Testis (tissue), 2 donors: ENCODE results near the gene JAKMIP2.

ENCODE experiments used
- POLR2A ChIP-seq: fragments of 450-650 bp; IDR thresholded peaks from one replicate; pipeline ENCODE4 v1.6.1; 2017; ENCODE audit warnings: antibody characterized with exemption, mild to moderate bottlenecking, moderate library complexity
- TF ChIP-seq, protein P1 (sequence below), 3 experiments: fragments of 450-650 bp in 2 of 3; fragments of 200-600 bp in 1 of 3; sonication (generic) in 1 of 3; IDR thresholded peaks; one replicate each; pipeline ENCODE4 v1.5.1; 2016 to 2019; ENCODE audit warnings: antibody characterized with exemption in 3 of 3, mild to moderate bottlenecking in 2 of 3, moderate library complexity in 1 of 3

DNA sequence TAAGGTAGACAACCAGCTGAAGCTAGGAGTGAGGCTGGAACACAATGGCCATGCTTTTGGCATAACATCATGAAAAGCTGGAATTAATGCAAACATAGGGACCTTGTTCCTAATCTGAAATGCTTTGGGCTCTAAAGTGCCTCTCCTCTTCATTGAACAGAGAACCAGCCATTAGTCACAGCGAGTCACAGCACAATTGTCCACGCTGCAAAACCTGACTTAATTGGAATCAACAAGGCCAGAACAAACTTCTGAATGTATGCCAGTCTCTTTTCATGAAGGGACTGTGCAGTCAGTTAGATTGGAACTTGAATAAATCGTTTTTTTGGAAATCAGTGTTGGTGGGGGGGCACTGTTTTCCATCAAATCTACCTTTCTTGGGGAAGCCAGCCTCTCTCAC lies 96.5 kb downstream of the JAKMIP2 start:
- TF ChIP-seq POLR2A, result no peak
- TF ChIP-seq, protein P1, sequence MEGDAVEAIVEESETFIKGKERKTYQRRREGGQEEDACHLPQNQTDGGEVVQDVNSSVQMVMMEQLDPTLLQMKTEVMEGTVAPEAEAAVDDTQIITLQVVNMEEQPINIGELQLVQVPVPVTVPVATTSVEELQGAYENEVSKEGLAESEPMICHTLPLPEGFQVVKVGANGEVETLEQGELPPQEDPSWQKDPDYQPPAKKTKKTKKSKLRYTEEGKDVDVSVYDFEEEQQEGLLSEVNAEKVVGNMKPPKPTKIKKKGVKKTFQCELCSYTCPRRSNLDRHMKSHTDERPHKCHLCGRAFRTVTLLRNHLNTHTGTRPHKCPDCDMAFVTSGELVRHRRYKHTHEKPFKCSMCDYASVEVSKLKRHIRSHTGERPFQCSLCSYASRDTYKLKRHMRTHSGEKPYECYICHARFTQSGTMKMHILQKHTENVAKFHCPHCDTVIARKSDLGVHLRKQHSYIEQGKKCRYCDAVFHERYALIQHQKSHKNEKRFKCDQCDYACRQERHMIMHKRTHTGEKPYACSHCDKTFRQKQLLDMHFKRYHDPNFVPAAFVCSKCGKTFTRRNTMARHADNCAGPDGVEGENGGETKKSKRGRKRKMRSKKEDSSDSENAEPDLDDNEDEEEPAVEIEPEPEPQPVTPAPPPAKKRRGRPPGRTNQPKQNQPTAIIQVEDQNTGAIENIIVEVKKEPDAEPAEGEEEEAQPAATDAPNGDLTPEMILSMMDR (IDR thresholded peaks at IDR 0.05), result no peak
